Neuronal stem cell (in vitro differentiated cells): ENCODE results near the gene ALOXE3. TPM values are rescaled to one million over a fixed set of nuclear protein-coding genes. Genes with fewer than 3 reads are reported as not detected.

Experiments
- DNase-seq: peaks from one replicate; pipeline ENCODE4 v3.0.0-alpha.2; 2013; ENCODE audit warnings: low spot score
- H2AFZ ChIP-seq: one replicate; pipeline ENCODE4 v1.6.1; 2013; ENCODE audit warnings: mild to moderate bottlenecking, low read length, inconsistent platforms
- H2AK5ac ChIP-seq: 2 replicates; pipeline ENCODE4 v1.6.1; 2013; ENCODE audit warnings: low read depth, mild to moderate bottlenecking, inconsistent platforms, low read length, moderate library complexity, mixed read lengths
- H2BK120ac ChIP-seq: 2 replicates; pipeline ENCODE4 v1.6.1; 2013; ENCODE audit warnings: low read depth, mild to moderate bottlenecking, inconsistent platforms, low read length, moderate library complexity, mixed read lengths
- H2BK12ac ChIP-seq: one replicate; pipeline ENCODE4 v1.6.1; 2013; ENCODE audit warnings: low read length, inconsistent platforms
- H2BK15ac ChIP-seq: 2 replicates; pipeline ENCODE4 v1.6.1; 2013; ENCODE audit warnings: mild to moderate bottlenecking, low read length, inconsistent platforms, mixed read lengths
- H2BK5ac ChIP-seq: one replicate; pipeline ENCODE4 v1.6.1; 2013; ENCODE audit warnings: inconsistent platforms, mild to moderate bottlenecking, low read length, moderate library complexity
- H3K14ac ChIP-seq: one replicate; pipeline ENCODE4 v1.6.1; 2013; ENCODE audit warnings: low read length, inconsistent platforms
- H3K18ac ChIP-seq: 2 replicates; pipeline ENCODE4 v1.6.1; 2013; ENCODE audit warnings: low read length, inconsistent platforms
- H3K23ac ChIP-seq: 2 replicates; pipeline ENCODE4 v1.6.1; 2013; ENCODE audit warnings: low read depth, mild to moderate bottlenecking, mixed read lengths, low read length, inconsistent platforms; ENCODE audit not compliant: poor library complexity
- H3K27ac ChIP-seq: replicated peaks from 3 replicates; pipeline ENCODE4 v1.5.1; 2013; ENCODE audit warnings: low read length, inconsistent platforms
- H3K27me3 ChIP-seq, 3 experiments: 2 replicates each; pipeline ENCODE4 v1.6.1; 2013; ENCODE audit warnings: low read length in 3 of 3, mild to moderate bottlenecking in 2 of 3, inconsistent platforms in 1 of 3, low read depth in 1 of 3, mixed read lengths in 1 of 3, moderate library complexity in 1 of 3; ENCODE audit not compliant: control insufficient read depth in 3 of 3, insufficient read depth in 3 of 3
- H3K36me3 ChIP-seq, 2 donors: replicated peaks in 1 of 2; 2 replicates each; pipeline ENCODE4 v1.6.1; 2013; ENCODE audit warnings: low read length in 2 of 2; ENCODE audit not compliant: control insufficient read depth in 2 of 2, insufficient read depth in 2 of 2
- H3K4ac ChIP-seq: 2 replicates; pipeline ENCODE4 v1.6.1; 2013; ENCODE audit warnings: inconsistent platforms, mild to moderate bottlenecking, low read length, moderate library complexity
- H3K4me1 ChIP-seq, 2 donors: 1 replicate in 1 of 2; 2 replicates in 1 of 2; pipeline ENCODE4 v1.6.1; 2013; ENCODE audit warnings: low read length in 2 of 2, low read depth in 1 of 2; ENCODE audit not compliant: control insufficient read depth in 2 of 2, insufficient read depth in 1 of 2
- H3K4me2 ChIP-seq: one replicate; pipeline ENCODE4 v1.6.1; 2013; ENCODE audit warnings: mild to moderate bottlenecking, low read length, inconsistent platforms; ENCODE audit not compliant: insufficient read depth, poor library complexity, severe bottlenecking
- H3K4me3 ChIP-seq, 2 donors: 2 replicates each; pipeline ENCODE4 v1.5.1; 2013; ENCODE audit warnings: low read length in 2 of 2, mild to moderate bottlenecking in 2 of 2, inconsistent platforms in 1 of 2, moderate library complexity in 1 of 2
- H3K79me1 ChIP-seq: one replicate; pipeline ENCODE4 v1.6.1; 2013; ENCODE audit warnings: low read depth, mild to moderate bottlenecking, inconsistent platforms, low read length, moderate library complexity
- H3K9ac ChIP-seq: one replicate; pipeline ENCODE4 v1.6.1; 2013; ENCODE audit warnings: mild to moderate bottlenecking, low read depth, low read length, inconsistent platforms; ENCODE audit not compliant: poor library complexity
- H3K9me3 ChIP-seq, 2 donors: replicated peaks in 1 of 2; 2 replicates each; pipeline versions ENCODE3 to v1.6.1; 2013; ENCODE audit warnings: low read length in 2 of 2, mild to moderate bottlenecking in 2 of 2, inconsistent platforms in 1 of 2, low read depth in 1 of 2, mixed read lengths in 1 of 2, moderate library complexity in 1 of 2; ENCODE audit not compliant: control insufficient read depth in 2 of 2, insufficient read depth in 1 of 2
- H4K8ac ChIP-seq: one replicate; pipeline ENCODE4 v1.6.1; 2013; ENCODE audit warnings: low read depth, mild to moderate bottlenecking, inconsistent platforms, low read length, moderate library complexity
- H4K91ac ChIP-seq: one replicate; pipeline ENCODE4 v1.6.1; 2013; ENCODE audit warnings: low read length, low read depth, mild to moderate bottlenecking, inconsistent platforms; ENCODE audit not compliant: poor library complexity
- WGBS, 2 donors: extraction: QIAGEN DNeasy Blood & Tissue Kit; methylation state at CpG; one replicate each; pipeline ENCODE4 v1.1.7; 2013; ENCODE audit warnings: missing lambda C conversion rate in 2 of 2, mixed read lengths in 1 of 2; ENCODE audit not compliant: insufficient read length in 2 of 2, insufficient replicate concordance in 1 of 2; ENCODE audit errors: extremely low coverage in 2 of 2; 5-methylcytosine and 5-hydroxymethylcytosine counted together
- small RNA-seq: library from polyadenylated mRNA; stranded (forward); fragments of <200 nt; extraction: miRNeasy Mini kit (QIAGEN cat#:217004); gene quantifications from one replicate; pipeline ENCODE3, GENCODE V24; 2013; ENCODE audit not compliant: insufficient read depth

ALOXE3 gene

GRCh38 chr17:8046306-8046928 lies 71.9 kb downstream of the ALOXE3 start:
- no peak overlapping the region for H2BK12ac ChIP-seq
- H3K4me1 ChIP-seq = peaks cover 0 to 2% of the 10 kb centered on the region in 2 donors
- peak overlapping the region; percentile 27 for H3K18ac ChIP-seq
- no peak overlapping the region for H2BK120ac ChIP-seq
- H3K27me3 ChIP-seq = peaks cover 0 to 54% (median 3%) of the 10 kb centered on the region in 3 experiments
- no peak overlapping the region for H3K4me2 ChIP-seq
- WGBS, 2 donors = no CpG with 5 or more reads among the region's 11 CpGs
- H4K91ac ChIP-seq = no peak overlapping the region
- no peaks in the 10 kb centered on the region for H3K79me1 ChIP-seq
- H2BK5ac ChIP-seq = no peak overlapping the region
- H2BK15ac ChIP-seq = no peak overlapping the region
- no peak overlapping the region for H2AFZ ChIP-seq
- no peak overlapping the region for H3K27ac ChIP-seq
- peak overlapping the region; percentile 52 for H3K23ac ChIP-seq
- peak overlapping the region; percentile 76 for H3K4ac ChIP-seq
- no peaks in the 10 kb centered on the region for H3K9me3 ChIP-seq
- no peak overlapping the region for H3K4me3 ChIP-seq
- H3K14ac ChIP-seq = peak overlapping the region; percentile 14
- H3K9ac ChIP-seq = no peak overlapping the region
- no peak overlapping the region for H4K8ac ChIP-seq
- no peaks in the 10 kb centered on the region for H3K36me3 ChIP-seq
- peak overlapping the region; percentile 43 for H2AK5ac ChIP-seq
- no peak for DNase-seq

Small RNA genes within 50 kb of the gene (small RNA-seq; reads per million reads assigned to genes)
- gene MIR4314 = not detected
